ENCODE data around the gene IGF1R.

The IGF1R gene

GRCh38 chr15:98799461-98800390 lies 151.4 kb downstream of the IGF1R start:
- no peak overlapping the region for H3K4me3 ChIP-seq (ENCODE audit: low read depth, low read length)
- TF ChIP-seq, protein P1, sequence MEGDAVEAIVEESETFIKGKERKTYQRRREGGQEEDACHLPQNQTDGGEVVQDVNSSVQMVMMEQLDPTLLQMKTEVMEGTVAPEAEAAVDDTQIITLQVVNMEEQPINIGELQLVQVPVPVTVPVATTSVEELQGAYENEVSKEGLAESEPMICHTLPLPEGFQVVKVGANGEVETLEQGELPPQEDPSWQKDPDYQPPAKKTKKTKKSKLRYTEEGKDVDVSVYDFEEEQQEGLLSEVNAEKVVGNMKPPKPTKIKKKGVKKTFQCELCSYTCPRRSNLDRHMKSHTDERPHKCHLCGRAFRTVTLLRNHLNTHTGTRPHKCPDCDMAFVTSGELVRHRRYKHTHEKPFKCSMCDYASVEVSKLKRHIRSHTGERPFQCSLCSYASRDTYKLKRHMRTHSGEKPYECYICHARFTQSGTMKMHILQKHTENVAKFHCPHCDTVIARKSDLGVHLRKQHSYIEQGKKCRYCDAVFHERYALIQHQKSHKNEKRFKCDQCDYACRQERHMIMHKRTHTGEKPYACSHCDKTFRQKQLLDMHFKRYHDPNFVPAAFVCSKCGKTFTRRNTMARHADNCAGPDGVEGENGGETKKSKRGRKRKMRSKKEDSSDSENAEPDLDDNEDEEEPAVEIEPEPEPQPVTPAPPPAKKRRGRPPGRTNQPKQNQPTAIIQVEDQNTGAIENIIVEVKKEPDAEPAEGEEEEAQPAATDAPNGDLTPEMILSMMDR (IDR thresholded peaks at IDR 0.05; ENCODE audit: borderline replicate concordance, insufficient read depth, low read depth, low read length) = no peak

DNA sequence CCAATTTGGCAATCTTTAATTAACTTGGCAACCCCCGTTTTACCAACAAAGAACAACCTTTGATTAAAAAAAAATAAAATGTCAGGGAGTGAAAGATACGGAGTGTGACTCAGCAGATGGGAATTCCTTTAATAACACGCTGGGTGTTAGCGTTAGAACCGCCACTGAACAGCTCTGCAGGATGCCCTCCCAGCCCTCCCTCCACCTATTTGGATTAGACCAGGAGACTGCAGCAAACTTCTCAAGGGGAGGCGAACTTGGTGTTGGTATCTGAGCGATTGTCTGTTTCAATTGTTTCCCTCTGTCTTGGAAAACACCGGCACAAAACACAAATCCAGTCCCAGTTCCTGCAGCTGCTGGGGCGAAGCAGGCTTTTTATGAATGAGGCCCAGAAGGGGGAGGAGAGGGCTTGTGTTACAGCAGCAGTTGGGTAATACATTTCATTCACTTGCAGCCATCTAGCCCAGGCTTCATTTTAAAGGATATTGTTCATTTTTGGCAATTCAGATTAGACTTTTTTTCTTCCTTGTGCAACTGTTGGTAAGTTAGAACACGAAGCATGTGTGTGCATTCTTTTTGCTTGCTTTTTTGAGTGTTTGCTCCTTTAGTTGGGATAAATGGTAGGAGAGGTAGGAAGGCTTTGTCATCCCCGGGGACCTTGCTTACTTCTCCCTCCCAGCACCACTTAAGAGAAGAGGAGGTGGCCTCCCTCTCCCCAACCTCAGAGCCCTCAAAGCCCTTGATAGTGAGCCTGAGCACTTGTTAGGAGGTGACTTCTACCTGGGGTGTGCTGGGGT lies 152.3 kb downstream of the IGF1R start:
- no peak overlapping the region for H3K4me3 ChIP-seq (ENCODE audit: low read depth, low read length)
- TF ChIP-seq, protein P1 (IDR thresholded peaks at IDR 0.05; ENCODE audit: borderline replicate concordance, insufficient read depth, low read depth, low read length) = no peak

DNA sequence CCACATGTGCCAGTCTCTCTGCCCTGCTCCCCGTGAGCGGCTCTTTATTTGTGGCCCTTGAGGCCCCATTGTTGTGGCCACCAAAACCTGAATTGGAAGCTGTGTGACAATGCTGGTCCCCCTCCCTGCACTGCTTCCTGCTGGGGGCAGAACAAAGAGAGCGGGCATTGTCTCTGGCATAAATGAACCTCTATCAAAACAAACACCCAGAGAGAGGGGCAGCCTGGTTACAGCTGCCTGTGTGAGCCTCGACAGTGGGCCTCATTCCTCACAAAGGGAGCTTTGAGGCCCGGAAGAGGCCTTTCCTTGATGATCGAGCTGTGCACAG lies 152.9 kb downstream of the IGF1R start:
- H3K4me3 ChIP-seq (ENCODE audit: low read depth, low read length) = no peak overlapping the region

DNA sequence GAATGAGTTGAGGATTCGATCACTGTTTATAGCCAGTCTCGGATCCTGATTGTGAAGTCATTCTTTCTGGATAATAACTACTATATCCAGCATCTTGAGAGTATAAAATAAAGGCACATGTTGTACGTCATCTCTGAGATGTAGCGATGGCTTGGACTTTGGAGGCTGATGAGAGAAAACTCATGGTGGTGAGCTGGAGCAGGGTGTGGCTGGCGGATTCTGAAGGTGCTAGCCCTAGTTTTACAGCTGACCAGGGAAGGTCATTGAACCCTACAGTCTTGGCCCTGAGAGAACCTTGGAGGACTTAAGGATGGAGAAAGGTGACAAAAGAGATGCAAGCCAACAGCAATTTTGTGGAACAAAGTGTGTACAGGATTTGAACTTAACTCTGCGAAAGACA lies 153.8 kb downstream of the IGF1R start:
- H3K4me3 ChIP-seq (ENCODE audit: low read depth, low read length) = no peak overlapping the region
- TF ChIP-seq, protein P1 (IDR thresholded peaks at IDR 0.05; ENCODE audit: borderline replicate concordance, insufficient read depth, low read depth, low read length) = no peak

More for the DNA sequence above, 152.9 kb downstream of the IGF1R start:
- TF ChIP-seq, protein P1 (IDR thresholded peaks at IDR 0.05; ENCODE audit: borderline replicate concordance, insufficient read depth, low read depth, low read length) = no peak

- TF ChIP-seq, protein P1 (IDR thresholded peaks at IDR 0.05; ENCODE audit: borderline replicate concordance, insufficient read depth, low read depth, low read length) = no peak
- H3K4me3 ChIP-seq (ENCODE audit: low read depth, low read length) = no peak overlapping the region
Measured at GRCh38 chr15:98803228-98804056, 155.1 kb downstream of the IGF1R start.

GRCh38 chr15:98804057-98804380 lies 155.7 kb downstream of the IGF1R start:
- no peak overlapping the region for H3K4me3 ChIP-seq (ENCODE audit: low read depth, low read length)
- TF ChIP-seq, protein P1 (IDR thresholded peaks at IDR 0.05; ENCODE audit: borderline replicate concordance, insufficient read depth, low read depth, low read length) = no peak
